ENCODE data around the gene SOBP.

GRCh38 chr6:107624541-107624940 lies 134.6 kb downstream of the SOBP start:
- TF ChIP-seq CTCF (IDR thresholded peaks at IDR 0.05) (no peak), POLR2A (IDR thresholded peaks at IDR 0.05) (no peak)

Measured in esophagus squamous epithelium (tissue), 4 donors.